HepG2 (cell line): ENCODE data around the gene ABCB8. TPM values are rescaled to one million over a fixed set of nuclear protein-coding genes. Genes with fewer than 3 reads are reported as not detected.

Source experiments
- ATF4 ChIP-seq, 2 experiments: fragments of 450-650 bp in 1 of 2; sonication (generic) in 1 of 2; formaldehyde crosslinking; IDR thresholded peaks; 2 replicates each; pipeline versions ENCODE4 v1.5.0 to v1.8.0; 2020 to 2022; ENCODE audit warnings: mild to moderate bottlenecking in 1 of 2, missing genetic modification reagents in 1 of 2
- ATRX ChIP-seq: sonication (generic); formaldehyde crosslinking; IDR thresholded peaks from 2 replicates; pipeline ENCODE4 v1.4.0; 2020; ENCODE audit warnings: missing genetic modification reagents, borderline replicate concordance
- CEBPG ChIP-seq: IDR thresholded peaks from 2 replicates; pipeline ENCODE4 v1.6.1; 2016
- ETV5 ChIP-seq: IDR thresholded peaks from 2 replicates; pipeline ENCODE4 v1.6.1; 2018; ENCODE audit warnings: missing biosample characterization, missing genetic modification reagents, inconsistent platforms, borderline replicate concordance
- FUBP1 ChIP-seq: sonication (generic); formaldehyde crosslinking; IDR thresholded peaks from 2 replicates; pipeline ENCODE4 v1.5.1; 2020; ENCODE audit warnings: missing genetic modification reagents, mild to moderate bottlenecking, borderline replicate concordance
- GTF3A ChIP-seq: sonication (generic); formaldehyde crosslinking; conservative IDR thresholded peaks from 2 replicates; pipeline ENCODE4 v1.4.0; 2020; ENCODE audit warnings: mild to moderate bottlenecking, missing genetic modification reagents
- HOXA5 ChIP-seq: sonication (generic); formaldehyde crosslinking; IDR thresholded peaks from 2 replicates; pipeline ENCODE4 v1.4.0; 2020; ENCODE audit warnings: missing genetic modification reagents
- KDM5A ChIP-seq: fragments of 200-600 bp; sonication (generic); IDR thresholded peaks from 2 replicates; pipeline ENCODE4 v1.7.0; 2018; ENCODE audit warnings: antibody characterized with exemption, mild to moderate bottlenecking, low read length, borderline replicate concordance
- PREB ChIP-seq: sonication (generic); formaldehyde crosslinking; IDR thresholded peaks from 2 replicates; pipeline ENCODE4 v1.4.0; 2020; ENCODE audit warnings: missing genetic modification reagents
- ZBTB2 ChIP-seq: sonication (generic); formaldehyde crosslinking; IDR thresholded peaks from 2 replicates; pipeline ENCODE4 v1.8.0; 2022; ENCODE audit warnings: low read depth, missing genetic modification reagents
- ZNF510 ChIP-seq: sonication (generic); formaldehyde crosslinking; IDR thresholded peaks from 2 replicates; pipeline ENCODE4 v1.4.0; 2020; ENCODE audit warnings: low read depth, mild to moderate bottlenecking, missing genetic modification reagents
- ZNF563 ChIP-seq: sonication (generic); formaldehyde crosslinking; IDR thresholded peaks from 2 replicates; pipeline ENCODE4 v1.8.0; 2022; ENCODE audit warnings: mild to moderate bottlenecking, moderate library complexity, missing genetic modification reagents
- ZNF597 ChIP-seq: sonication (generic); formaldehyde crosslinking; IDR thresholded peaks from 2 replicates; pipeline ENCODE4 v1.5.0; 2020; ENCODE audit warnings: missing genetic modification reagents
- ZNF792 ChIP-seq: IDR thresholded peaks from 2 replicates; pipeline ENCODE4 v1.6.1; 2016
- polyA plus RNA-seq, 8 experiments: library from polyadenylated mRNA; depleted of rRNA in 3 of 8; stranded (reverse) in 7 of 8; unstranded in 1 of 8; fragments of >200 nt; fragmentation: Illumina TruSeq in 4 of 8; extraction: Trizol in 4 of 8; gene quantifications; 2 replicates each; pipeline versions ENCODE4 v1.2.1 to v1.2.3, GENCODE V29; 2011 to 2016; ENCODE audit warnings: low read depth in 4 of 8, missing spikeins in 1 of 8, mixed read lengths in 1 of 8; ENCODE audit not compliant: insufficient read depth in 1 of 8
- total RNA-seq, 5 experiments: library from RNA; depleted of rRNA; stranded (reverse); fragments of >200 nt; fragmentation: Illumina TruSeq; extraction: Trizol; gene quantifications; 2 replicates each; pipeline ENCODE4 v1.2.3, GENCODE V29; 2016; ENCODE audit warnings: low read depth in 1 of 5
- TF ChIP-seq, protein P1 (sequence below): IDR thresholded peaks from 2 replicates; pipeline ENCODE4 v1.6.1; 2016; ENCODE audit warnings: missing compliant biosample characterization, missing genetic modification reagents, borderline replicate concordance
- TF ChIP-seq, protein P2 (sequence below): conservative IDR thresholded peaks from 2 replicates; pipeline ENCODE4 v1.6.1; 2018; ENCODE audit warnings: missing genetic modification reagents

The ABCB8 gene
- total and polyA plus RNA-seq, 2 of the 13 experiments (the other 11 are each of a cell fraction or from before 2014, with no cell fraction given) = 6.6 to 16.7 TPM

DNA sequence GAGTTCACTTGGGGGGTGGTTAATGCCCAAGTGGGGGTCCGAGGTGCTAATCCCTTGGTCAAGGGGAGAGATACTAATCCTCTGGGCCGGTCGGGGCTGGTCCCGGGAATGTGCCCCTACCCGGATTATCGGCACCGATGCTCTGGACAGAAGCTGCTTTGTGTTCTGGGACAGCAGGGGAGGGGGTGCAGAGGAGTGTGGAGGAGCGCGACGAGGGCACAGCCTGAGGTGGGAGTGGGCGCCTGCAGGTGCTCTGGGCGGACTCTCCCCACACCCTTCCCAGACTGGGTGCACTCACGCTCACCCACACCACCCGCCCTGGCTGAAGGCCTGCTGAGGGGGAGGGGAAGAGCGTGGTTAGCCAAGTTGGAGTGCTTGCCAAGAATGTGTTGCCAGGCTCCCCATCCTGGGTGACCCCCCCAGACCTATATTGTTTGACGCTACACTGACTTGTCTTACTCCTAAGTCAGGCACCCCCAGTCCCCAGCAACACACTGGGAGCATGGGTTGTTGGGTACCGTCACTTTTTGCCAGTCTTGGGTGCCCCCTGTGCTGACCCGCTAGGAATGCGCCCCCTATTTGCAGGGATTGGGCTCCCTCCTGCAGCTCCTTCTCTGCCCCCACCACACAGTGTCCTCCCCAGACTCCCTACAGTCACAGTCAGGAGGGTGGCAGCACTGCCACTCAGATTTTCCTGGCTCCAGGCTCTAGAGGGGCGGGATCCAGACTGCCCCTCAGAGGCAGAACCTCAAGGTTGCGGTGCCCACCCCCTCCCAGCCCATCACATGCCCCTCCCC, 32.4 kb downstream of the ABCB8 start (continued):
- no peak for TF ChIP-seq ZNF597 (CRISPR knock-in tag)
- TF ChIP-seq ZNF563 (CRISPR knock-in tag) = peak; percentile 17; the same call in 1 of the 2 replicates
- TF ChIP-seq ATF4 (CRISPR knock-in tag; IDR thresholded peaks at IDR 0.05) = no peak
- TF ChIP-seq KDM5A = no peak
- TF ChIP-seq, protein P1, sequence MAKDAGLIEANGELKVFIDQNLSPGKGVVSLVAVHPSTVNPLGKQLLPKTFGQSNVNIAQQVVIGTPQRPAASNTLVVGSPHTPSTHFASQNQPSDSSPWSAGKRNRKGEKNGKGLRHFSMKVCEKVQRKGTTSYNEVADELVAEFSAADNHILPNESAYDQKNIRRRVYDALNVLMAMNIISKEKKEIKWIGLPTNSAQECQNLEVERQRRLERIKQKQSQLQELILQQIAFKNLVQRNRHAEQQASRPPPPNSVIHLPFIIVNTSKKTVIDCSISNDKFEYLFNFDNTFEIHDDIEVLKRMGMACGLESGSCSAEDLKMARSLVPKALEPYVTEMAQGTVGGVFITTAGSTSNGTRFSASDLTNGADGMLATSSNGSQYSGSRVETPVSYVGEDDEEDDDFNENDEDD (CRISPR knock-in tag) = no peak
- no peak for TF ChIP-seq FUBP1 (CRISPR knock-in tag)
- no peak for TF ChIP-seq ZNF792 (CRISPR knock-in tag)
- TF ChIP-seq ETV5 (CRISPR knock-in tag) = no peak
- TF ChIP-seq, protein P2, sequence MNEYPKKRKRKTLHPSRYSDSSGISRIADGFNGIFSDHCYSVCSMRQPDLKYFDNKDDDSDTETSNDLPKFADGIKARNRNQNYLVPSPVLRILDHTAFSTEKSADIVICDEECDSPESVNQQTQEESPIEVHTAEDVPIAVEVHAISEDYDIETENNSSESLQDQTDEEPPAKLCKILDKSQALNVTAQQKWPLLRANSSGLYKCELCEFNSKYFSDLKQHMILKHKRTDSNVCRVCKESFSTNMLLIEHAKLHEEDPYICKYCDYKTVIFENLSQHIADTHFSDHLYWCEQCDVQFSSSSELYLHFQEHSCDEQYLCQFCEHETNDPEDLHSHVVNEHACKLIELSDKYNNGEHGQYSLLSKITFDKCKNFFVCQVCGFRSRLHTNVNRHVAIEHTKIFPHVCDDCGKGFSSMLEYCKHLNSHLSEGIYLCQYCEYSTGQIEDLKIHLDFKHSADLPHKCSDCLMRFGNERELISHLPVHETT (CRISPR knock-in tag) = no peak
- TF ChIP-seq GTF3A (CRISPR knock-in tag) = no peak
- TF ChIP-seq PREB = no peak
- no peak for TF ChIP-seq ZNF510 (CRISPR knock-in tag)
- TF ChIP-seq CEBPG (CRISPR knock-in tag) = no peak
- no peak for TF ChIP-seq ZBTB2 (CRISPR knock-in tag)
- TF ChIP-seq ATRX (CRISPR knock-in tag) = no peak
- TF ChIP-seq HOXA5 (CRISPR knock-in tag) = no peak
